GM23338 (cell line): Measurements from ENCODE around the gene NHLH1. TPM values are rescaled to one million over a fixed set of nuclear protein-coding genes. Genes with fewer than 3 reads are reported as not detected.

Source experiments
- ATAC-seq: fragments of 200-7000 bp; cut with Tn5 transposase; 3 replicates; pipeline ENCODE4 v1.9.1; 2020
- DNase-seq: peaks from one replicate; pipeline ENCODE4 v3.0.0-alpha.2; 2015; ENCODE audit warnings: low spot score
- H2AFZ ChIP-seq: fragments of 200-600 bp; sonication (generic); 2 replicates; pipeline ENCODE4 v1.8.0; 2016; ENCODE audit warnings: antibody characterized with exemption, mild to moderate bottlenecking, moderate library complexity
- H3F3A ChIP-seq: fragments of 200-600 bp; sonication (generic); replicated peaks from 2 replicates; pipeline ENCODE4 v1.8.0; 2017; ENCODE audit warnings: antibody characterized with exemption, mixed run types, low read depth
- H3K27ac ChIP-seq: fragments of 200-600 bp; sonication (generic); 2 replicates; pipeline ENCODE4 v1.6.1; 2016; ENCODE audit warnings: low read depth
- H3K27me3 ChIP-seq: fragments of 200-600 bp; sonication (generic); 2 replicates; pipeline ENCODE4 v1.8.0; 2016; ENCODE audit warnings: mild to moderate bottlenecking, mixed run types, moderate library complexity; ENCODE audit not compliant: insufficient read depth
- H3K36me3 ChIP-seq: fragments of 200-600 bp; sonication (generic); 2 replicates; pipeline ENCODE4 v1.8.0; 2016; ENCODE audit warnings: mild to moderate bottlenecking; ENCODE audit not compliant: insufficient read depth
- H3K4me1 ChIP-seq: fragments of 200-600 bp; sonication (generic); 2 replicates; pipeline ENCODE4 v1.8.0; 2016; ENCODE audit warnings: mild to moderate bottlenecking, moderate library complexity; ENCODE audit not compliant: insufficient read depth
- H3K4me2 ChIP-seq: fragments of 200-600 bp; sonication (generic); 2 replicates; pipeline ENCODE4 v1.7.1; 2017; ENCODE audit warnings: mixed run types
- H3K4me3 ChIP-seq: fragments of 200-600 bp; sonication (generic); 2 replicates; pipeline ENCODE4 v1.6.1; 2016; ENCODE audit warnings: mixed run types
- H3K79me2 ChIP-seq: fragments of 200-600 bp; sonication (generic); replicated peaks from 2 replicates; pipeline ENCODE4 v1.8.0; 2017; ENCODE audit warnings: mild to moderate bottlenecking; ENCODE audit not compliant: insufficient read depth
- H3K9me2 ChIP-seq: fragments of 200-600 bp; sonication (generic); 2 replicates; pipeline ENCODE4 v1.8.0; 2017; ENCODE audit not compliant: insufficient read depth
- H4K20me1 ChIP-seq: fragments of 200-600 bp; sonication (generic); replicated peaks from 2 replicates; pipeline ENCODE4 v1.8.0; 2017; ENCODE audit warnings: mild to moderate bottlenecking; ENCODE audit not compliant: insufficient read depth
- H3K27ac Mint-ChIP-seq: 2 replicates; pipeline ENCODE4 v1.8.0; 2020; ENCODE audit warnings: inconsistent platforms, mild to moderate bottlenecking, moderate library complexity, mixed read lengths
- H3K27me3 Mint-ChIP-seq: 3 replicates; pipeline ENCODE4 v1.8.0; 2022; ENCODE audit warnings: low read depth, mild to moderate bottlenecking, moderate library complexity, mixed read lengths, inconsistent platforms; ENCODE audit not compliant: insufficient read depth, poor library complexity
- H3K36me3 Mint-ChIP-seq: 3 replicates; pipeline ENCODE4 v1.8.0; 2021; ENCODE audit warnings: low read depth, mild to moderate bottlenecking, inconsistent platforms, moderate library complexity, mixed read lengths
- H3K4me1 Mint-ChIP-seq: 3 replicates; pipeline ENCODE4 v1.8.0; 2020; ENCODE audit warnings: mild to moderate bottlenecking, inconsistent platforms, mixed read lengths
- H3K4me3 Mint-ChIP-seq: 3 replicates; pipeline ENCODE4 v1.8.0; 2021; ENCODE audit warnings: moderate library complexity, mild to moderate bottlenecking, inconsistent platforms, mixed read lengths
- H3K9me3 Mint-ChIP-seq: 3 replicates; pipeline ENCODE4 v1.8.0; 2020; ENCODE audit warnings: moderate library complexity, mild to moderate bottlenecking, inconsistent platforms, mixed read lengths
- CREB1 ChIP-seq: fragments of 250-450 bp; sonication (Bioruptor Pico); IDR thresholded peaks from 2 replicates; pipeline ENCODE4 v1.5.0; 2020; ENCODE audit warnings: low read depth, mild to moderate bottlenecking, moderate library complexity
- CTCF ChIP-seq, 2 experiments: fragments of 200-600 bp in 1 of 2; sonication (generic) in 1 of 2; conservative IDR thresholded peaks; 2 replicates each; pipeline versions ENCODE4 v1.5.1 to v1.6.1; 2016 to 2017; ENCODE audit warnings: antibody characterized with exemption in 2 of 2, low read depth in 2 of 2, mild to moderate bottlenecking in 2 of 2, moderate library complexity in 1 of 2
- ETS1 ChIP-seq: IDR thresholded peaks from 2 replicates; pipeline ENCODE4 v1.6.1; 2016; ENCODE audit warnings: antibody characterized with exemption
- EZH2 ChIP-seq: fragments of 200-600 bp; sonication (generic); IDR thresholded peaks from one replicate; pipeline ENCODE4 v1.8.0; 2017; ENCODE audit warnings: antibody characterized with exemption, mild to moderate bottlenecking, low read depth; ENCODE audit not compliant: unreplicated experiment
- EZH2phosphoT487 ChIP-seq: fragments of 200-600 bp; sonication (generic); IDR thresholded peaks from one replicate; pipeline ENCODE4 v1.8.1; 2018; ENCODE audit warnings: antibody characterized with exemption; ENCODE audit not compliant: unreplicated experiment
- POLR2AphosphoS5 ChIP-seq: IDR thresholded peaks from 2 replicates; pipeline ENCODE4 v1.6.1; 2016; ENCODE audit warnings: antibody characterized with exemption, low read depth
- REST ChIP-seq: IDR thresholded peaks from one replicate; pipeline ENCODE4 v1.6.1; 2018; ENCODE audit warnings: antibody characterized with exemption; ENCODE audit not compliant: unreplicated experiment
- STAT1 ChIP-seq: IDR thresholded peaks from one replicate; pipeline ENCODE4 v1.6.1; 2016; ENCODE audit warnings: antibody characterized with exemption; ENCODE audit not compliant: unreplicated experiment
- ZNF114 ChIP-seq: fragments of 250-450 bp; sonication (Bioruptor Pico); IDR thresholded peaks from 2 replicates; pipeline ENCODE4 v1.5.0; 2020; ENCODE audit warnings: mild to moderate bottlenecking, moderate library complexity
- ZNF331 ChIP-seq: fragments of 250-450 bp; sonication (Bioruptor Pico); IDR thresholded peaks from 2 replicates; pipeline ENCODE4 v1.5.0; 2020; ENCODE audit warnings: low read depth, mild to moderate bottlenecking, moderate library complexity
- polyA plus RNA-seq: library from polyadenylated mRNA; unstranded; fragments of >200 nt; fragmentation: Nextera tagmentation; extraction: Ambion mirVana; gene quantifications from 2 replicates; pipeline ENCODE4 v1.2.1, GENCODE V29; 2016
- total RNA-seq: library from RNA; depleted of rRNA; stranded (reverse); fragments of >200 nt; shearing (Covaris generic); gene quantifications from 2 replicates; pipeline ENCODE4 v1.2.3, GENCODE V29; 2014

The NHLH1 gene
- total and polyA plus RNA-seq, 2 experiments from 2014 or later: 0.69 to 0.89 TPM

GRCh38 chr1:160363010-160363409, 3.9 kb upstream of the NHLH1 start (continued):
- TF ChIP-seq REST (no peak), EZH2phosphoT487 (no peak), ETS1 (no peak), CTCF (conservative IDR thresholded peaks at IDR 0.05; ENCODE audit: low read depth in 2 of 2) (no peak), POLR2AphosphoS5 (no peak), ZNF114 (no peak), CREB1 (CRISPR knock-in tag) (no peak), ZNF331 (CRISPR knock-in tag) (no peak), STAT1 (no peak), EZH2 (no peak)

GRCh38 chr1:160363951-160364735, 2.7 kb upstream of the NHLH1 start:
- H3K4me3 Mint-ChIP-seq: no peak overlapping the region; the same call in 2 of the 3 replicates
- H3F3A ChIP-seq: 0 out of 2 replicates have a peak, but pooled peaks cover 3% of the 10 kb centered on the region
- no peak overlapping the region for H3K4me3 ChIP-seq
- peaks cover 19% of the 10 kb centered on the region for H3K36me3 Mint-ChIP-seq
- H3K27me3 ChIP-seq: no peaks in the 10 kb centered on the region
- H3K27ac Mint-ChIP-seq: peak overlapping the region; percentile 98; the same call in 1 of the 2 replicates
- H3K9me3 Mint-ChIP-seq: no peaks in the 10 kb centered on the region
- no peak overlapping the region for H3K27ac ChIP-seq
- H3K4me2 ChIP-seq: no peak overlapping the region
- no peak for TF ChIP-seq REST
- TF ChIP-seq CTCF (conservative IDR thresholded peaks at IDR 0.05; ENCODE audit: low read depth in 2 of 2): no peak
- no peak for TF ChIP-seq CREB1 (CRISPR knock-in tag)
- TF ChIP-seq POLR2AphosphoS5: no peak
- no peak for TF ChIP-seq ZNF114
- peaks cover 55% of the 10 kb centered on the region for H3K4me1 Mint-ChIP-seq
- H2AFZ ChIP-seq: no peak overlapping the region
- no peaks in the 10 kb centered on the region for H3K9me2 ChIP-seq
- H3K79me2 ChIP-seq: no peaks in the 10 kb centered on the region
- peaks cover 20% of the 10 kb centered on the region for H3K4me1 ChIP-seq
- H3K27me3 Mint-ChIP-seq: peaks cover 12% of the 10 kb centered on the region
- DNase-seq: no peak
- H3K36me3 ChIP-seq: no peaks in the 10 kb centered on the region
- H4K20me1 ChIP-seq: no peaks in the 10 kb centered on the region; the same call in 1 of the 2 replicates
- no peak for ATAC-seq
